Thoracic aorta (tissue), 2 donors: ENCODE data around the gene UCK1. TPM values are rescaled to one million over a fixed set of nuclear protein-coding genes. Genes with fewer than 3 reads are reported as not detected.

Experiments used
- ATAC-seq: fragments of 150-250 bp; one replicate; pipeline ENCODE4 v1.8.0; 2017; ENCODE audit warnings: low read depth; ENCODE audit not compliant: insufficient number of reproducible peaks, low FRiP score
- DNase-seq: peaks from one replicate; pipeline ENCODE4 v3.0.0-alpha.2; 2020; ENCODE audit warnings: low spot score
- H3K27ac ChIP-seq, 2 donors: fragments of 200-600 bp; sonication (generic); 1 replicate in 1 of 2; 2 replicates in 1 of 2; pipeline ENCODE4 v1.5.1; 2016; ENCODE audit warnings: mild to moderate bottlenecking in 2 of 2, moderate library complexity in 2 of 2
- H3K27me3 ChIP-seq: fragments of 200-600 bp; sonication (generic); replicated peaks from 2 replicates; pipeline ENCODE4 v1.6.0; 2016; ENCODE audit warnings: mild to moderate bottlenecking; ENCODE audit not compliant: insufficient read depth
- H3K36me3 ChIP-seq: fragments of 200-600 bp; sonication (generic); one replicate; pipeline ENCODE4 v1.5.1; 2016
- H3K4me1 ChIP-seq, 2 donors: fragments of 200-600 bp; sonication (generic); 1 replicate in 1 of 2; 2 replicates in 1 of 2; pipeline versions ENCODE4 v1.5.1 to v1.6.0; 2016; ENCODE audit warnings: low read depth in 2 of 2, mild to moderate bottlenecking in 1 of 2; ENCODE audit not compliant: control insufficient read depth in 1 of 2
- H3K4me3 ChIP-seq: fragments of 200-600 bp; sonication (generic); 2 replicates; pipeline ENCODE4 v1.5.1; 2016; ENCODE audit warnings: mild to moderate bottlenecking
- H3K9me3 ChIP-seq: fragments of 200-600 bp; sonication (generic); 2 replicates; pipeline ENCODE4 v1.5.1; 2016
- CTCF ChIP-seq: fragments of 200-600 bp; sonication (generic); IDR thresholded peaks from one replicate; pipeline ENCODE4 v1.5.1; 2019; ENCODE audit warnings: antibody characterized with exemption
- total RNA-seq, 2 donors: library from RNA; depleted of rRNA; stranded (reverse); fragments of >200 nt; gene quantifications; one replicate each; pipeline versions ENCODE4 v1.1.0 to v1.2.3, GENCODE V29; 2016

The UCK1 gene
- total RNA-seq, 2 donors from 2014 or later, result 25.5 to 39.1 TPM

- Histone ChIP-seq H3K27ac (no peak overlapping the region), H3K36me3 (peaks cover 5% of the 10 kb centered on the region), H3K27me3 (no peaks in the 10 kb centered on the region), H3K4me1 (no peaks in the 10 kb centered on the region), H3K4me3 (no peak overlapping the region), H3K9me3 (peaks cover 4% of the 10 kb centered on the region)
- DNase-seq (no peak), ATAC-seq (no peak)
- TF ChIP-seq CTCF, result no peak
These were observed 35.1 kb upstream of the UCK1 start for GRCh38 chr9:131566158-131566557.

DNA sequence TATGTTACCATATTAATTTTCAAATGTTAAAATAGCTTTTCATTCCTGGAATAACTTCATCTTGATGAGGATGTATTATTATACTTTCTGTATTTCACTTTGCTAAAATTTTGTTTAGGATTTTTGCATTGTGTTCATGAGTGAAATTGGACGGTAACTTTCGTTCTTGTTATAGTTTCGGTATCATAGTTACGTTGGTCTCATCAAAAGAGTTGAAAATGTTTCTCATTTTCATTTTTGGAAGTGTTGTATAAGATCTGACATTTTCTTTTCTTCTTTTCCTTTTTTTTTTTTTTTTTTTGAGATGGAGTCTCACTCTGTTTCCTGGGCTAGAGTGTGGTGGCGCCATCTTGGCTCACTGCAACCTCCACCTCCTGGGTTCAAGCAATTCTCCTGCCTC lies 34.3 kb upstream of the UCK1 start:
- no peaks in the 10 kb centered on the region for H3K4me1 ChIP-seq
- no peak for TF ChIP-seq CTCF

DNA sequence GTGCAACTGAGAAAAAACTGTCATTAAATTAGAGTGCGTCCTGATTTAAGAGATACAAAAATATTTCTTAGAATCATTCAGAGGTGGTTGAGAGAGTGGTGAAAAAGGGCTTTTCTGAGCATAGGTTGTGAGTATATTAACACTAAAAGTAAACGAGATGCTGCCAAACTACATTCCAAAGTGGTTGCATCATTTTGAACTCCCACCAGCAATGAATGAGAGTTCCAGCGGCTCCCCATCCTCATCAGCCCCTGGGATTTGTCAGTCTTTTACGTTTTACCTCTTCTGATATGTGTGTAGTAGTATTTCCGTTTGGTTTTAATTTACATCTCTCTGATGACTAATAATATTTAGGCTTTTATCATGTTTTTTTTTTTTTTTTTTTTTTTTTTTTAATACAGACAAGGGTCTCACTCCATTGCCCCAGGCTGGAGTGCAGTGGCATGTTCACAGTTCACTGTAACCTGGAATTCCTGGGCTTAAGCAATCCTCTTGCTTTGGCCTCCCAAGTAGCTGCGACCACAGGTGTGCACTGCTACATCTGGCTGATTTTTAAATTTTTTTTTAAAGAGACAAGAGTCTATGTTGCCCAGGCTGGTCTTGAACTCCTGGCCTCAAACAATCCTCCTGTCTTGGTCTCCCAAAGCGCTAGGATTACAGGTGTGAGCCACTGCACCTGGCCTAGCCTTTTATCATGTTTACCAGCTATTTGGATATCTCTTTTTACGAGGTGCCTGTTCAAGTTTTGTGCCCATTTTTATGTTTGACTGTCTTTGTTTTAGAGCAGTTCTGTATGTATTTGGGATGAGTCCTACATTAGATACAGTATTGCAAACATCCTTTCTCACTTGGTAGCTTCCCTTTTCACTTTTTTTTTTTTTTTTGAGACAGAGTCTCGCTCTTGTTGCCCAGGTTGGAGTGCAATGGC lies 31.2 kb upstream of the UCK1 start:
- TF ChIP-seq CTCF, result no peak
- H3K36me3 ChIP-seq, result no peaks in the 10 kb centered on the region
- no peak overlapping the region for H3K4me3 ChIP-seq
- H3K4me1 ChIP-seq, result no peaks in the 10 kb centered on the region
- H3K27ac ChIP-seq, result no peak overlapping the region
- H3K9me3 ChIP-seq, result peaks cover 4% of the 10 kb centered on the region
- no peak for DNase-seq
- H3K27me3 ChIP-seq, result no peaks in the 10 kb centered on the region
- no peak for ATAC-seq

More for the DNA sequence above, 34.3 kb upstream of the UCK1 start:
- DNase-seq (no peak), ATAC-seq (no peak)
- Histone ChIP-seq H3K27ac (no peak overlapping the region), H3K4me3 (no peak overlapping the region), H3K9me3 (peaks cover 4% of the 10 kb centered on the region), H3K36me3 (peaks cover 5% of the 10 kb centered on the region), H3K27me3 (no peaks in the 10 kb centered on the region)

DNA sequence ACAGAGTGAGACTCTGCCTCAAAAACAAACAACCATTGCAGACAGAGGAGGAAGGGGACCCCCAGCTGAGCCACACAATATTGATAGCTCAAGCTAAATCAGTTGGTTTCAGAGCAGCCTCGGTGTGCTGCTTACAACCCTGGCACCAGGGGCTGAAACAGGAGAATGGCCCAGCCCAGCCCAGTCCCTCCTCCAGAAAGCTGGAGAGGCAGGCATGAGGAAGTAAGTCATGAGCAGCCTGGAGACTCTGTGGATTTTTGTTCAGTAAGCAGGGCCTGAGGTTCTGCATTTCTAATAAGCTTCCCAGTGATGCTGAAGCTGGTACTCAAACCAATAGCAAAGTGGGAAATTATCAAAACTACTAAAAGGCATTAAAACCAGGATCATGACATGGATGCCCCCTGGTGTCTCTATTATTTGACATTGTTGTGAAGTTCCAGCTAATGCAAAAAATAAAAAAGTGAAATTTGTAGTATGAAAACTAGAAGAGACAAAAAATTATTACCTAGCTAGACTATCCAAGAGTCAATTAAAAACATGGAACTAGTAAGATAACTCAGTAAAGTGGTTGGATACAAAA lies 28.4 kb upstream of the UCK1 start:
- no peak overlapping the region for H3K4me3 ChIP-seq
- no peak overlapping the region for H3K27ac ChIP-seq
- ATAC-seq, result no peak
- H3K36me3 ChIP-seq, result no peaks in the 10 kb centered on the region
- TF ChIP-seq CTCF, result no peak
- H3K27me3 ChIP-seq, result no peaks in the 10 kb centered on the region
- no peaks in the 10 kb centered on the region for H3K4me1 ChIP-seq
- DNase-seq, result no peak
- H3K9me3 ChIP-seq, result peaks cover 4% of the 10 kb centered on the region

- Histone ChIP-seq H3K27me3 (no peaks in the 10 kb centered on the region), H3K36me3 (no peaks in the 10 kb centered on the region), H3K9me3 (peaks cover 4% of the 10 kb centered on the region), H3K27ac (no peak overlapping the region), H3K4me1 (no peaks in the 10 kb centered on the region), H3K4me3 (no peak overlapping the region)
- no peak for TF ChIP-seq CTCF
- ATAC-seq (no peak), DNase-seq (no peak)
These were observed 26.9 kb upstream of the UCK1 start for GRCh38 chr9:131557855-131558548.
